ENCODE measurements around the gene LOX.
A peak's percentile ranks its signal among the peaks of the same experiment; 100 is the strongest.

LOX gene

GRCh38 chr5:122064992-122065391 lies 13.1 kb downstream of the LOX start:
- H3K27ac ChIP-seq: no peak overlapping the region
- TF ChIP-seq CTCF (conservative IDR thresholded peaks at IDR 0.05): no peak

GRCh38 chr5:122063836-122064235 lies 14.2 kb downstream of the LOX start:
- no peak overlapping the region for H3K27ac ChIP-seq
- TF ChIP-seq CTCF (conservative IDR thresholded peaks at IDR 0.05): no peak

- H3K27ac ChIP-seq: no peak overlapping the region
- TF ChIP-seq CTCF (conservative IDR thresholded peaks at IDR 0.05): no peak
Measured at GRCh38 chr5:122062205-122062604, 15.9 kb downstream of the LOX start.

- no peak for TF ChIP-seq CTCF (conservative IDR thresholded peaks at IDR 0.05)
Measured at GRCh38 chr5:122056913-122057312, 21.1 kb downstream of the LOX start.

GRCh38 chr5:122054266-122054665 lies 23.8 kb downstream of the LOX start:
- peak overlapping the region; percentile 82 for H3K27ac ChIP-seq
- TF ChIP-seq CTCF (conservative IDR thresholded peaks at IDR 0.05): no peak

More at GRCh38 chr5:122056913-122057312, 21.1 kb downstream of the LOX start:
- no peak overlapping the region for H3K27ac ChIP-seq

- peak overlapping the region; percentile 82 for H3K27ac ChIP-seq
- TF ChIP-seq CTCF (conservative IDR thresholded peaks at IDR 0.05): no peak
Measured at GRCh38 chr5:122053181-122054109, 24.6 kb downstream of the LOX start.

- no peak overlapping the region for H3K27ac ChIP-seq
- no peak for TF ChIP-seq CTCF (conservative IDR thresholded peaks at IDR 0.05)
Measured at GRCh38 chr5:122051569-122051968, 26.5 kb downstream of the LOX start.
